ENCODE results near the gene GPC6. TPM values are rescaled to one million over a fixed set of nuclear protein-coding genes. Genes with fewer than 3 reads are reported as not detected.

Gene GPC6
- polyA plus RNA-seq, 1 of the 3 experiments (the other 2 are of a cell fraction), result 6.7 TPM

GRCh38 chr13:93674337-93674755, 447.7 kb downstream of the GPC6 start:
- H3K9ac ChIP-seq, result no peak overlapping the region
- no peaks in the 10 kb centered on the region for H3K27me3 ChIP-seq (ENCODE audit: insufficient read depth)
- no peaks in the 10 kb centered on the region for H3F3A ChIP-seq (replicated peaks; ENCODE audit: insufficient read depth)
- peak; percentile 21 for DNase-seq
- no peak overlapping the region for H2AFZ ChIP-seq (ENCODE audit: low read depth)
- H3K4me3 ChIP-seq (ENCODE audit: low read depth in 2 of 2, low read length in 1 of 2), result no peak overlapping the region
- no peaks in the 10 kb centered on the region for H3K9me2 ChIP-seq
- H3K27ac ChIP-seq (ENCODE audit: low read depth in 2 of 2, low read length in 1 of 2), result peak overlapping the region in 1 of 2 experiments; percentile 98; a peak in 2 of 4 replicates
- H3K79me2 ChIP-seq (ENCODE audit: insufficient read depth), result no peaks in the 10 kb centered on the region
- no peak overlapping the region for H3K4me2 ChIP-seq
- 22% methylated on average over 3 of the region's 3 CpGs for WGBS (ENCODE audit: low lambda C conversion rate)
- H3K36me3 ChIP-seq (replicated peaks in 1 of 2; ENCODE audit: control insufficient read depth in 1 of 2, insufficient read depth in 2 of 2, low read length in 1 of 2), result no peaks in the 10 kb centered on the region
- POLR2A ChIA-PET, result interaction anchor here (0.6 kb wide), 1 partner anchor 446 kb away, joined by 3 read pairs; no protein-coding TSS in a partner anchor
- H4K20me1 ChIP-seq (ENCODE audit: insufficient read depth), result no peaks in the 10 kb centered on the region
- CTCF ChIA-PET, result interaction anchor here (1.3 to 1.5 kb wide), 2 partner anchors 426 to 688 kb away, joined by 3 read pairs; no protein-coding TSS in a partner anchor
- H3K9me3 ChIP-seq, result no peaks in the 10 kb centered on the region
- peaks cover 0 to 19% of the 10 kb centered on the region in 2 experiments; a peak in 2 of 4 replicates for H3K4me1 ChIP-seq (ENCODE audit: control insufficient read depth in 1 of 2, insufficient read depth in 2 of 2, low read depth in 1 of 2, low read length in 1 of 2)
- TF ChIP-seq SIN3A (IDR thresholded peaks at IDR 0.05; ENCODE audit: borderline replicate concordance, low read depth, low read length), result no peak
- peak in 1 of 2 experiments; percentile 96; a peak in 2 of 4 replicates for TF ChIP-seq EP300 (IDR thresholded peaks at IDR 0.05; ENCODE audit: borderline replicate concordance in 1 of 2, low read depth in 1 of 2, low read length in 1 of 2)
- no peak for TF ChIP-seq PBX3 (IDR thresholded peaks at IDR 0.05)
- no peak for TF ChIP-seq GABPA (IDR thresholded peaks at IDR 0.05; ENCODE audit: low read depth)
- no peak for TF ChIP-seq RXRA (IDR thresholded peaks at IDR 0.05; ENCODE audit: borderline replicate concordance, low read depth)
- no peak for TF ChIP-seq MEF2A (IDR thresholded peaks at IDR 0.05; ENCODE audit: borderline replicate concordance, low read depth)
- no peak for TF ChIP-seq MAX (IDR thresholded peaks at IDR 0.05; ENCODE audit: low read depth)
- no peak for TF ChIP-seq FOSL2 (IDR thresholded peaks at IDR 0.05; ENCODE audit: borderline replicate concordance, low read depth)
- no peak for TF ChIP-seq CTCF (IDR thresholded peaks at IDR 0.05)
- TF ChIP-seq RCOR1 (IDR thresholded peaks at IDR 0.05; ENCODE audit: low read length), result peak; percentile 89; the same call in 1 of the 2 replicates
- no peak for TF ChIP-seq JUND (IDR thresholded peaks at IDR 0.05)
- TF ChIP-seq NRF1 (IDR thresholded peaks at IDR 0.05; ENCODE audit: low read depth, low read length), result no peak
- TF ChIP-seq CHD2 (IDR thresholded peaks at IDR 0.05; ENCODE audit: low read length, partially characterized antibody), result peak; percentile 65
- TF ChIP-seq TEAD4 (IDR thresholded peaks at IDR 0.05; ENCODE audit: borderline replicate concordance, insufficient read depth), result no peak; the same call in 1 of the 2 replicates
- TF ChIP-seq, protein P1, sequence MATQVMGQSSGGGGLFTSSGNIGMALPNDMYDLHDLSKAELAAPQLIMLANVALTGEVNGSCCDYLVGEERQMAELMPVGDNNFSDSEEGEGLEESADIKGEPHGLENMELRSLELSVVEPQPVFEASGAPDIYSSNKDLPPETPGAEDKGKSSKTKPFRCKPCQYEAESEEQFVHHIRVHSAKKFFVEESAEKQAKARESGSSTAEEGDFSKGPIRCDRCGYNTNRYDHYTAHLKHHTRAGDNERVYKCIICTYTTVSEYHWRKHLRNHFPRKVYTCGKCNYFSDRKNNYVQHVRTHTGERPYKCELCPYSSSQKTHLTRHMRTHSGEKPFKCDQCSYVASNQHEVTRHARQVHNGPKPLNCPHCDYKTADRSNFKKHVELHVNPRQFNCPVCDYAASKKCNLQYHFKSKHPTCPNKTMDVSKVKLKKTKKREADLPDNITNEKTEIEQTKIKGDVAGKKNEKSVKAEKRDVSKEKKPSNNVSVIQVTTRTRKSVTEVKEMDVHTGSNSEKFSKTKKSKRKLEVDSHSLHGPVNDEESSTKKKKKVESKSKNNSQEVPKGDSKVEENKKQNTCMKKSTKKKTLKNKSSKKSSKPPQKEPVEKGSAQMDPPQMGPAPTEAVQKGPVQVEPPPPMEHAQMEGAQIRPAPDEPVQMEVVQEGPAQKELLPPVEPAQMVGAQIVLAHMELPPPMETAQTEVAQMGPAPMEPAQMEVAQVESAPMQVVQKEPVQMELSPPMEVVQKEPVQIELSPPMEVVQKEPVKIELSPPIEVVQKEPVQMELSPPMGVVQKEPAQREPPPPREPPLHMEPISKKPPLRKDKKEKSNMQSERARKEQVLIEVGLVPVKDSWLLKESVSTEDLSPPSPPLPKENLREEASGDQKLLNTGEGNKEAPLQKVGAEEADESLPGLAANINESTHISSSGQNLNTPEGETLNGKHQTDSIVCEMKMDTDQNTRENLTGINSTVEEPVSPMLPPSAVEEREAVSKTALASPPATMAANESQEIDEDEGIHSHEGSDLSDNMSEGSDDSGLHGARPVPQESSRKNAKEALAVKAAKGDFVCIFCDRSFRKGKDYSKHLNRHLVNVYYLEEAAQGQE (IDR thresholded peaks at IDR 0.05; ENCODE audit: low read depth, low read length), result no peak
- TF ChIP-seq RFX5 (IDR thresholded peaks at IDR 0.05; ENCODE audit: low read length), result no peak
- TF ChIP-seq RAD21 (IDR thresholded peaks at IDR 0.05; ENCODE audit: low read length), result peak; percentile 44; the same call in 1 of the 2 replicates
- no peak for TF ChIP-seq ELF1 (IDR thresholded peaks at IDR 0.05)
- TF ChIP-seq TCF12 (IDR thresholded peaks at IDR 0.05), result peak; percentile 57
- peak; percentile 91 for TF ChIP-seq GATA2 (CRISPR knock-in tag; IDR thresholded peaks at IDR 0.05)
- no peak for TF ChIP-seq TAF1 (IDR thresholded peaks at IDR 0.05; ENCODE audit: borderline replicate concordance, low read depth, low read length)
- TF ChIP-seq USF2 (IDR thresholded peaks at IDR 0.05; ENCODE audit: borderline replicate concordance, low read depth, low read length), result no peak
- TF ChIP-seq ZBTB33 (IDR thresholded peaks at IDR 0.05; ENCODE audit: borderline replicate concordance, low read depth), result no peak
- no peak for TF ChIP-seq EZH2phosphoT487 (IDR thresholded peaks at IDR 0.05; ENCODE audit: borderline replicate concordance, low read depth)
- peak; percentile 33; the same call in 1 of the 2 replicates for TF ChIP-seq POLR2AphosphoS5 (IDR thresholded peaks at IDR 0.05; ENCODE audit: low read depth, low read length)
